ENCODE measurements around the gene TEX48.

TEX48 gene

GRCh38 chr9:114678130-114678529, 3.9 kb downstream of the TEX48 start:
- Histone ChIP-seq H3K4me1 (ENCODE audit: insufficient read depth, low read length) (peaks cover 22% of the 10 kb centered on the region), H3K9ac (ENCODE audit: low read depth, low read length) (no peak overlapping the region), H4K20me1 (ENCODE audit: insufficient read depth, low read length) (no peaks in the 10 kb centered on the region), H3K4me3 (ENCODE audit: low read depth in 1 of 2, low read length in 2 of 2) (no peak overlapping the region), H3K79me2 (ENCODE audit: insufficient read depth, low read length) (no peaks in the 10 kb centered on the region), H3K36me3 (ENCODE audit: insufficient read depth, low read length) (no peaks in the 10 kb centered on the region), H3K27ac (ENCODE audit: low read length) (no peak overlapping the region), H2AFZ (ENCODE audit: low read depth, low read length) (no peak overlapping the region), H3K4me2 (ENCODE audit: insufficient read depth, low read length) (no peak overlapping the region), H3K9me3 (ENCODE audit: insufficient read depth, low read length, severe bottlenecking) (no peaks in the 10 kb centered on the region), H3K27me3 (ENCODE audit: insufficient read depth, low read length, poor library complexity) (no peaks in the 10 kb centered on the region)
- ATAC-seq (ENCODE audit: insufficient read depth, low read depth) (no peak), DNase-seq (no peak)
- TF ChIP-seq CTCF (IDR thresholded peaks at IDR 0.05; ENCODE audit: borderline replicate concordance, extremely low read depth, low read length, poor library complexity, severe bottlenecking): no peak
- no peak for TF ChIP-seq EZH2 (IDR thresholded peaks at IDR 0.05; ENCODE audit: borderline replicate concordance, low read depth, low read length, severe bottlenecking)

GRCh38 chr9:114677418-114677817, 4.6 kb downstream of the TEX48 start:
- H3K4me2 ChIP-seq (ENCODE audit: insufficient read depth, low read length): 0 out of 2 replicates have a peak overlapping the region, but pooled peaks have one; percentile 3
- DNase-seq (peak; percentile 33), ATAC-seq (ENCODE audit: insufficient read depth, low read depth) (0 out of 3 replicates have a peak, but pooled peaks have one; percentile 34)

GRCh38 chr9:114676901-114677300, 5.1 kb downstream of the TEX48 start:
- no peak for TF ChIP-seq CTCF (IDR thresholded peaks at IDR 0.05; ENCODE audit: borderline replicate concordance, extremely low read depth, low read length, poor library complexity, severe bottlenecking)
- no peak for TF ChIP-seq EZH2 (IDR thresholded peaks at IDR 0.05; ENCODE audit: borderline replicate concordance, low read depth, low read length, severe bottlenecking)
- no peaks in the 10 kb centered on the region for H3K9me3 ChIP-seq (ENCODE audit: insufficient read depth, low read length, severe bottlenecking)
- no peaks in the 10 kb centered on the region for H3K79me2 ChIP-seq (ENCODE audit: insufficient read depth, low read length)
- H3K9ac ChIP-seq (ENCODE audit: low read depth, low read length): no peak overlapping the region
- H3K4me3 ChIP-seq (ENCODE audit: low read depth in 1 of 2, low read length in 2 of 2): no peak overlapping the region
- no peaks in the 10 kb centered on the region for H3K36me3 ChIP-seq (ENCODE audit: insufficient read depth, low read length)
- H4K20me1 ChIP-seq (ENCODE audit: insufficient read depth, low read length): no peaks in the 10 kb centered on the region
- peak overlapping the region; percentile 61; the same call in 1 of the 2 replicates for H3K27ac ChIP-seq (ENCODE audit: low read length)
- no peak for ATAC-seq (ENCODE audit: insufficient read depth, low read depth)
- H3K27me3 ChIP-seq (ENCODE audit: insufficient read depth, low read length, poor library complexity): no peaks in the 10 kb centered on the region
- H3K4me1 ChIP-seq (ENCODE audit: insufficient read depth, low read length): peaks cover 22% of the 10 kb centered on the region
- no peak for DNase-seq
- H3K4me2 ChIP-seq (ENCODE audit: insufficient read depth, low read length): peak overlapping the region; percentile 33; the same call in 1 of the 2 replicates
- H2AFZ ChIP-seq (ENCODE audit: low read depth, low read length): no peak overlapping the region

More at GRCh38 chr9:114677418-114677817, 4.6 kb downstream of the TEX48 start:
- no peak overlapping the region for H3K9ac ChIP-seq (ENCODE audit: low read depth, low read length)
- H2AFZ ChIP-seq (ENCODE audit: low read depth, low read length): no peak overlapping the region
- no peaks in the 10 kb centered on the region for H4K20me1 ChIP-seq (ENCODE audit: insufficient read depth, low read length)
- no peaks in the 10 kb centered on the region for H3K27me3 ChIP-seq (ENCODE audit: insufficient read depth, low read length, poor library complexity)
- no peak overlapping the region for H3K4me3 ChIP-seq (ENCODE audit: low read depth in 1 of 2, low read length in 2 of 2)
- TF ChIP-seq EZH2 (IDR thresholded peaks at IDR 0.05; ENCODE audit: borderline replicate concordance, low read depth, low read length, severe bottlenecking): no peak
- no peak for TF ChIP-seq CTCF (IDR thresholded peaks at IDR 0.05; ENCODE audit: borderline replicate concordance, extremely low read depth, low read length, poor library complexity, severe bottlenecking)
- H3K36me3 ChIP-seq (ENCODE audit: insufficient read depth, low read length): no peaks in the 10 kb centered on the region
- peaks cover 22% of the 10 kb centered on the region for H3K4me1 ChIP-seq (ENCODE audit: insufficient read depth, low read length)
- 0 out of 2 replicates have a peak overlapping the region, but pooled peaks have one; percentile 42 for H3K27ac ChIP-seq (ENCODE audit: low read length)
- no peaks in the 10 kb centered on the region for H3K9me3 ChIP-seq (ENCODE audit: insufficient read depth, low read length, severe bottlenecking)
- H3K79me2 ChIP-seq (ENCODE audit: insufficient read depth, low read length): no peaks in the 10 kb centered on the region
